HG03135 (cell line): ENCODE data around the gene ADAMTSL1.

Experiments used
- ATAC-seq: cut with Tn5 transposase; IDR thresholded peaks from one replicate; pipeline ENCODE4 v1.9.1; 2021; ENCODE audit warnings: mild to moderate bottlenecking, moderate library complexity; ENCODE audit not compliant: unreplicated experiment

Gene ADAMTSL1

DNA sequence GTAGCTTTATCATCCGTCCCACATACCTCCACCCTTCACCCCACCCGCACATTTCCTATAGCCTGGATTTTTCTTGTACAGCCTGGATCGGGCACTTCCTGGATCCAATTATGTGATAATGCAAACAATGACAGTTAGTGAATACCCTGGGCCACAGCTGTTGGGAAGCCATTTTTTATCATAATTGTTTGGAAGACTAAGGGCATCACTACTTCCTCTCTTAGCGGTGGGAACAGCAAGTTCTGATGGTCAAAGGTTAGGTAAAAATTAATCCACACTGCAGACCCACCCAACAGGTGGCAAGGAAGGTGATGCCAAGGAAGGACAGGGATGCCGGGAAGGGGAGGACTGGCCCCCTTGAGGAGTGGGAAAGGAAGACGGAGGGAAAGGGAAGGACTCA lies 375.3 kb downstream of the ADAMTSL1 start:
- ATAC-seq = no peak

DNA sequence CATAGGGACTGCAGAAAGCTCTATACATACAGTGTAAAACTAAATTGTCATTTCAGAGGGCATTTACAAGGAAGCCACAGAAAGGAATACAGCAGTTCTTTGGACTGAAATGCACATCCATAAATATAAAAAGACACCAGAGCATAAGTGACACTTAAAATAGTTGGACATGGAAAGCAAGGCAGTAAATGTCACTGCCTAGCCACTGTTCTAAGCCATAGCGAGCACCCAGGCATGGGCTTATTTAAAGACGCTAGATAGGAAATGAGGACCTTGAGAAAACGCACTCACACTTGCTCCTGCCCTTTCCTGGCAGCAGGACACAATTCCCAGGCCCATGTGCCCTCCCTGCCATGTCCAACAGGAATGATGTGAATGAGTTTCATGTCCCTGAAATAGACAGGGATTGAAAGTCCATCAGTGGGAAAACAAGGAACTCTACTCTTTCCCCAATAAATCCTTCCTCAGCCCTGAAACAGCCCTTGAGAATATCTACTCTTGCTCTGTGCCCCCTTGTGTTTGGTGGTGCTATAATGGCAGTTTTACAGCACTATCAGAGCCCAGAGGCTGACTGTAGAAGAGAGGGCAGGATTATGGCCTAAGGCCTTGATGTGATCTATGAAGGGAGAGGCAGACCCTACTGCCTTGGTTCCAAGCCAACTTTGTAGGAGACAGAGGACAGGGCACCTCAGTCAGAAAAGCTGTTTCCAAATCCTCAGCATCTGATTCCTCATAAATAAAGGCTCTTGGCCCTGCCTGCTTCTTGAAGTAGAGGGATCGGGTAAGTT lies 376.1 kb downstream of the ADAMTSL1 start:
- ATAC-seq = no peak

DNA sequence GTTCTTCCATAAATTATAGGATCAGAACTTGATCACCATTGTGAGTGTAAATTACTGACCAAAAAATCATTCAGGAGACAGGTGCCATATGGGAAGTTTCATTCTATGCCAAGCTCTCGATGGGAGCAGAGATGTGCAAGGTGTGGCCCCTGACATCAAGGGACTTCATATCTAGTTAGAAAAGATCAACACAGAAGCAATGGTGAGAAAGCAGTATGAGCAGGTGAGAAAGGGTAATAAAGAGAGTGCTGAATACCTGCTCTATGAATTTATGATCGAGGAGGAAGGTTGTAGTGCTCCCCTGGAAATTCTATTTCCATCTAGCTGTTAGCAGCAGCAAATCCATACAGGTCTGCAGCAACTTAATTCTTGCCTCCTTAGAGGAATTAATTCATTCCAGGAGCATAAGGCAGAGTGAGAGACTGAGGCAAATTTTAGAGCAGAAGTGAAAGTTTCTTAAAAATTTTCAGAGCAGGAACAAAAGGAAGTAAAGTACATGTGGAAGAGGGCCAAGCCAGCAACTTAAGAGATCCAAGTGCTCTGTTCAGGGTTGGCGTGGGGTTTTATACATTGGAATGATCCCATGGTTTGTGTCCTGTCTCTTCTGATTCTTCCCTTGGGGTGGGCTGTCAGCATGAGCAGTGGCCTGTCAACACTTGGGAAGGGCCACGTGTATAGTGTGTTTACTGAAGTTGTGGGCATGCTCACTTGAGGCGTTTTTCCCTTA lies 377.3 kb downstream of the ADAMTSL1 start:
- ATAC-seq = no peak

GRCh38 chr9:18855656-18856055 lies 381.7 kb downstream of the ADAMTSL1 start:
- no peak for ATAC-seq

DNA sequence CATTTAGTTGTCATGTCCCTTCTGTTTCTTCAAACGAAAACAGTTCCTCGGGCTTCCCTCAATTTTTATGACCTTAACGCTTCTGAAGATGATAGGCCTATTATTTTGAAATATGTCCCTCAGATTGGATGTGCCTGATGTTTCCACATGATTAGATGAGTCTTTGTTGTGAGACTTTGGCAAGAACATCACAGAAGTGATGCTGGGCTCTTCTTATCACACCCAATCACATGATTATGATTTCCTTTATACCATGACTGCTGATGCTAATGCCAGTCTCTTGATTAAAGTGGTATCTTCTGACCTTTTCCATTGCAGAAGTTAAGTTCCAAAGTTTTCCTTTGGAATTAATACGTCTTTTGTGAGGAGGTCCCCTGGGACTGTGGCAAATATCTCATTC lies 383.4 kb downstream of the ADAMTSL1 start:
- ATAC-seq = no peak

GRCh38 chr9:18857769-18858168 lies 383.8 kb downstream of the ADAMTSL1 start:
- no peak for ATAC-seq

- no peak for ATAC-seq
Observed at GRCh38 chr9:18861609-18862544, 387.9 kb downstream of the ADAMTSL1 start.

DNA sequence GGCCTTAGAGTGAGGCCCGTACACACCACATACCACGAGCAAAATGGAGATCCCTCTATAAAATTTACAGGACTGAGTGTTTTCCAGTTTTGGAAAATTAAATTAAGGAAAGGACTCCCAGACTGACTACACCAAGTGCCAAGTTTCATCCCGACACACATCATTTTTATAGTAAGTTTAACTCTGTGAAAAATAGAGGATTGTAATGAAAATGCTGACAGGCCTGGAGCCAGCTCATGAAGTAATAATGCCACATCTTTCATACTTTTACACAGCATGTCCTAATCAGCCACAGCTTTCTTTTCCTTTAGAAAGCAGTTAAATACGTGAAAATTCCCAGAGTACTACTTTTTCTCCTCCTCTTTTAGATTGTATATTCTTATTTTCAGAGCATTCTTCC lies 389.8 kb downstream of the ADAMTSL1 start:
- ATAC-seq = no peak

- no peak for ATAC-seq
Observed at GRCh38 chr9:18864516-18864915, 390.6 kb downstream of the ADAMTSL1 start.

DNA sequence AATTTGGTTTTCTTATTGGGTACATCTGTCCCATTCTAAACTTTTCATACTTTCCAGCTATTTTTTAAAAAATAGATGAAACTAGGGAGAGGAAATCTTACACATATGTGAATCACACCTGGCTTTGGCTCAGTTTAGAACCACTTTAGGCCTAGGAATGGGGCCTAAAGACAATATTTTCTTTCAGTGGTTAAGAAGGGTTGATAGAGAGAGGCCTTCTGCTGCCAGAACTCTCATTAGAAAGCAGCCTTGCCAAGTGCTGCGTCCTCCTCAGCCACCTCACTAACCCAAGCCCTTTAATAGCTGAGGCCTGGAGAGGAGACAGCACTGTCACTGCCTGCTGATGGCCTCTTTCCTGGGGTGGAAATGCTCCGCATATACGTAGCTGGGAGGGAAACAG lies 391.6 kb downstream of the ADAMTSL1 start:
- ATAC-seq = no peak

DNA sequence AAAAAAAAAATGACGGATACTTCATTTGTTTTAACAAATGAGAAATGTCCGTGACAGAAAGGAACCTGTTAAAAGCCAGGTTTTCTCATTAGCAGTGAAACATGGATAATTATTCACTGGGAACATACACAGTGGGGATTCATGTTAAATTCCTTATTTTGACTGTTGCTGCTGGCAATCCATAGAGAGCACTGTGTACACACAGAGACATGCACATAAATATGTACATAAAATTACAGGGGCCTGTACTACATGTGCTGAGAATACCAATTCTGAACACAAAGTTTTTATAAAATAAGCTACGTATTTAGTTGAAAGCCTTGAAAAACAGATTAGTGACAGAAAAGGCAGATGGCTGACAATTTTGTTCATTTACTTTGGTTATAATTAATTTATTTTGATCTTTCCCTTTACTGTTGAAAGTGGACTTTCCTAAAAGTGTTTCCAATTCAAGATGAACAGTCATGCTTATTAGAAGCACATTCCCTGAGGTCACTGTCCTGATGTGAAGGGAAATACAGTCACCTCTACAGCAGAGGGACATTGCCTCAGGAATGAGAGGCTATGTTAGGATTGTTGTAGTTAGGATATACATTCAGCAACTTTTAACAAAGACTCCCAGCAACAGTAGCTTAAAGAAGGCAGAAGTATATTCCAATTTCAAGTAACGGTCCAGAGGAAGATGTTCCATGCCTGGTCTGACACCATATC lies 392.3 kb downstream of the ADAMTSL1 start:
- no peak for ATAC-seq

DNA sequence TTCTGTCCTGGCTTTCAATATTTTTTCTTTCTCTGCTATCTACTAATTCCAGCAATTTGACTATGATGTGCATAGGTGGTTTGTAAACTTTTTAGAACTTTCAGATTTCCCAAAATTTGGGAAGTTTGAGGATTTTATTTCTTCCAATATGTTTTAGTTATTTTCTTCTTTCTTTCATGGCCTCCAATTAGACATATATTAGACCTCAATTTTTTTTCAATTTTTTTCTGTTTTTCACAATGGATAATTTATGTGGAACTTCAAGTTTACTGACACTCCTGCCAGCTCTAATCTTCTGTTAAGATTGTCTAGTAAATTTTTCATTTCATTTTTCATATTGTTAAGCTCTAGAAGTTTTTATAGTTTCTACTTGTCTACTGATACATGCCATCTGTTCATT lies 395.8 kb downstream of the ADAMTSL1 start:
- ATAC-seq = no peak

DNA sequence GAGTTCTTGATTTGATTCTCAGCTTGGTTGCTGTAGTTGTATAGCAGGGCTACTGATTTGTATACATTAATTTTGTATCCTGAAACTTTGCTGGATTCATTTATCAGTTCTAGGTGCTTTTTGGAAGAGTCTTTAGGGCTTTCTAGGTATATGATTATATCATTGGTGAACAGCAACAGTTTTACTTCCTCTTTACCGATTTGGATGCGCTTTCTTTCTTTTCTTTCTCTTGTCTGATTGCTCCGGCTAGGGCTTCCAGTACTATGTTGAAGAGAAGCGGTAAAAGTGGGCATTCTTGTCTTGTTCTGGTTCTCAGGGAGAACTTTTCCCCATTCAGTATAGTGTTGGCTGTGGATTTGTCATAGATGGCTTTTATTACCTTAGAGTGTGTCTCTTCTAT lies 400.1 kb downstream of the ADAMTSL1 start:
- ATAC-seq = no peak

- ATAC-seq = peak; percentile 71
Observed at GRCh38 chr9:18874990-18875389, 401.0 kb downstream of the ADAMTSL1 start.

- ATAC-seq = no peak
Observed at GRCh38 chr9:18877984-18878383, 404.0 kb downstream of the ADAMTSL1 start.

DNA sequence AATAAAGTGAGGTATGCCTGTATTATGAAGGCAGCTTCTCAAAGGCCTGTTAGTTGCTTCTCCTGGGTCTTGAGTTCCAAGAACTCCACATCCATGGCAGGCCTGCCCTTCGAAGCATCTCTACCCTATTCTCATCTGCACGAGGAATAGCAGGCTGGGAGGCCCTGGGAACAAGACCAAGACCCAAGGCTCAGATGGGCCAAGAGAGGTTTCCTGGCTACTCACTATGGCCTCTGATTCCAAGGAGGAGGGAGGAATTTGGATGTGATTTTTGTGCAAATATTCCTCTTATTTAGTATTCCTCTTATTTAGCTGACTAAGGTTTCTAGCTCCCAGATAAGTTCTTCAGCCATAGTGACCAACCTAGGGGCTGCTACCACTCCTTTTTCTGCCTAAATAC lies 407.8 kb downstream of the ADAMTSL1 start:
- ATAC-seq = no peak

DNA sequence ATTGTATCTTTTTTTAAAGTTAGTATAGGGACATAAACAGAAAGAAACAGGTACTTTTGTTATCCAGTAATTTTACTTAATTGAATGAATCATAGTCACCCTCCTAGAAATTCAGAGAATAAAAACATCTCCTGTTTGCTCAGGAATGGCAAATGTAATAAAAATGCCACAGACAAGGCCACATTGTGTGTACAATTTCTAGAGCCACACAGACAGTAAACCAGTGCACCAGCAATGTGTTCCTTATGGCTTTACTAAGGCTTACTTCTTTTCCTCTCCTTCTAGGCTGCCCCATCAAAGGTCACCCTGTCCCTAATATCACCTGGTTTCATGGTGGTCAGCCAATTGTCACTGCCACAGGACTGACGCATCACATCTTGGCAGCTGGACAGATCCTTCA lies 413.6 kb downstream of the ADAMTSL1 start:
- ATAC-seq = no peak

DNA sequence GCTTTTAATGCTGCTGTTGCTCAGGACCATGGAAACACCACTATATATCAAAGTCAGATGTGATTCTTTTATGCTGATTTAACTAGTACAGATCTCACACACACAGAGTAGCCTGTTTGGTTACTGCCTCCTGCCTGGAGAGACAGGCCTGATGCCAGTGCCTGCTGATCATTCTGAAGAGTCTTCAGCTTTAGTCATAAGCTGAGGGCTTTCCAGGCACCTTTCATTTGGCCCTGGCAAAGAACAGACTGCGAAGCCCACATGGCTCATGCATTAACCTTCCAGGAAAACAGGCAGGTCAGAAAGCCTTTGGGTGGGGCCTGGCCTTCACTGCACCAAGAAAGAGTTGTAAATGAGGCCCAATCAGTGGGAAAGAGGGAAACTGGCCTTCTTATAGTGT lies 414.3 kb downstream of the ADAMTSL1 start:
- no peak for ATAC-seq

DNA sequence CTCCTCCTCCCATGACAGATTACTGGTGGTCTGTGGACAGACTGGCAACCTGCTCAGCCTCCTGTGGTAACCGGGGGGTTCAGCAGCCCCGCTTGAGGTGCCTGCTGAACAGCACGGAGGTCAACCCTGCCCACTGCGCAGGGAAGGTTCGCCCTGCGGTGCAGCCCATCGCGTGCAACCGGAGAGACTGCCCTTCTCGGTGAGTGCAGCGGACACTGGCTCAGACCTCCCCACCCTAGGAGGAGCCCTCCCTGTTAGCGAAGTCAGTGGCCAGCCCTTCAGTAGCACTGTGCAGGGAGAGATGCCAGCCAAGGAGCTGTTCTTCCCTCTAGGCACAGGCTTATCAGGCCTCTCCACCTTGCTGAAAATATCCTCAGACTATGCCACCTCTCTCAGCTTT lies 415.6 kb downstream of the ADAMTSL1 start:
- ATAC-seq = no peak

DNA sequence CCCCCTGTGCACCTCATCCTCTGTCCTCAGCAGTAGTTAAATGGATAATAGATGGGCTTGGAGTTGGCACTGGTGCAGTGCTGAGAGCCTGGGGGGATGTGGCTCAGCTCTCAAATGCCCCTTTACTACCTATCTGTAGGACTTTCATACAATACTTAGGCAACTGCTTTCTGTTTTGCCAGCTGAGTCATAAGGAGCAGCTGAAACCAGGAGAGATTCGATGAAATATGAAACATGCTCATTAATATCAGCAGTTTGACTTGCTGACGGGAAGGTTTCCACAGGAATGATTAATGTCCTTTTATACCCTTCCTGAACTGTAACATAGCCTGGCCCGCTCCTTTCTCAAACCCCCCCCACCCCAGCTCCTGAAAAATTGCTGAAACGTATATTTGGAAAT lies 416.4 kb downstream of the ADAMTSL1 start:
- ATAC-seq = peak; percentile 81
